ENCODE results near the gene TMEM258.

Gene TMEM258

GRCh38 chr11:61774411-61774810 lies 18.0 kb downstream of the TMEM258 start:
- no peak for DNase-seq

DNA sequence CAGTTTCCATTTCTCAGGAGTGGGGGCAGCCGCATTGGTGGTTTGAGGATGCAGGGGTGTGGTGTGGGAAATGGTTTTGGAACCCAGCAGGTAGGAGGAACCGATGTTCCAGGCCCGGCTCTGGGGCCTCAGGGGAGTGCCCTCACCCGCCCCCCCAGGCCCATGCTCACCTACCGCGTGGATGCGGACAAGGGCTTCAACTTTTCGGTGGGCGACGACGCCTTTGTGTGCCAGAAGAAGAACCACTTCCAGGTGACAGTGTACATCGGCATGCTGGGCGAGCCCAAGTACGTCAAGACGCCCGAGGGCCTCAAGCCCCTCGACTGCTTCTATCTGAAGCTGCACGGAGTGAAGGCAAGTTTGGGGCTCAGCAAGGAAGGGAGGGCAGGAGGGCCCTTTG lies 18.6 kb downstream of the TMEM258 start:
- no peak for DNase-seq

- DNase-seq: no peak
Observed at GRCh38 chr11:61773356-61773755, 19.0 kb downstream of the TMEM258 start.

GRCh38 chr11:61771985-61772455 lies 20.4 kb downstream of the TMEM258 start:
- no peak for DNase-seq

DNA sequence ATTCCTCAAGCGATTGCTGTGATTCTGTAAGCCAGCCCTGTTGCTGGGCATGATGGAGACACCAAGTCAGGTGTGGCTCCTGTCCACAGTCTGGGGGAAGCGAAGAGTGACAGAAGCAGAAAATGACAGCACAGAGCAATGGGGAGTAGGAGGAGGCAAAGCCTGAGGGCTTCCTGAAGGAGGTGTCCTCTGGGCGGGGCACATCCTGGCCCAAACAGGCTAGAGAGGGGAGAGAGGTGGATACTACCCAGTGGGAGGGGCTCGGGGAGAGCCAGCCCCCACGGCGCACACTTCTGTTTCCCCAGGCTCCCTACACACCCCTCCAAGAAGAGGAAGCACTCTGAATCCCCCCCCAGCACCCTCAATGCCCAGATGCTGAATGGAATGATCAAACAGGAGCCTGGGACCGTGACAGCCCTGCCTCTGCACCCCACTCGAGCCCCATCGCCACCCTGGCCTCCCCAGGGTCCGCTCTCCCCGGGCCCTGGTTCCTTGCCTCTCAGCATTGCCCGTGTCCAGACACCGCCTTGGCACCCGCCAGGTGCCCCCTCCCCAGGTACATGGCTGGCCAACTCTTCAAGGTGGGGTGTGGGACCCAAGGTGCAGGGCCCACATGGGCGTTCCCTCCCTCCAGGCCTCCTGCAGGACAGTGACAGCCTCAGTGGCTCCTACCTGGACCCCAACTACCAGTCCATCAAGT lies 21.1 kb downstream of the TMEM258 start:
- no peak for DNase-seq

- no peak for DNase-seq
Observed at GRCh38 chr11:61769946-61770683, 22.3 kb downstream of the TMEM258 start.

- no peak for DNase-seq
Observed at GRCh38 chr11:61769169-61769920, 23.1 kb downstream of the TMEM258 start.

DNA sequence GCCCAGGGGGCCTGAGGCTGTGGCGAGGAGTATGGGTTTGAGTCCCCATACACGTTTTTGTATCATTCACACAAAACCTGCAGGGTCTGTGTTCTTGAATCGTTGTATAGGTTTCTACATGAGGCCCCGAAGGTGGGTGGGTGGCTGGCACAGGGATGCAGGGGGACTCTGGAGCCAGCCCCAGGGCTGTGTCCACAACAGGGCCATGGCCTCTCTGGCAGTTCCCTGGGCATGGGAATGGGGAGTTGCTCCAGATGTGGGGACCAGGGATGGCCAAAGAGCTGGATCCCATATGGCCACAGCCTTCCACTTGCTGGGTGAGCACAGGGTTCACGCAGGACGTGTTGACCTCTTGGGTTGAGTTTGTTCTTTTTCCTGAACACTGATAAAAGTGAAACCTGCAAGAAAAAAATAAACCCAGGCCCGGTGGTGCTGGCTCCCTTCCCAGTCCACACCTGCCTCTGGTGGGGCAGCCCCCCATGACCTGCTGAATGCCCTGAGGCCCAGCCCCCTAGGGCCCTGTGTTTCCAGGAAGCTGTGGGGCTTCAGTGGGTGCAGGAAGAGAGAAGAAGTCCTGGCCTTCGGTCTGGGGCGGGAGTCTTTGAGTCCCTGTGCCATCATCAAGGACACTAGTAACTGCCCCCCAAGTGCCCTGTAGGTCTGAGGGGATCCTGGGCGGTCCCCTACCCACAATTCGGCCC lies 23.9 kb downstream of the TMEM258 start:
- DNase-seq: no peak

- no peak for DNase-seq
Observed at GRCh38 chr11:61766353-61766841, 26.0 kb downstream of the TMEM258 start.

GRCh38 chr11:61765550-61766253 lies 26.7 kb downstream of the TMEM258 start:
- no peak for DNase-seq

GRCh38 chr11:61764606-61765260 lies 27.7 kb downstream of the TMEM258 start:
- no peak for DNase-seq

GRCh38 chr11:61763930-61764605 lies 28.3 kb downstream of the TMEM258 start:
- DNase-seq: no peak

DNA sequence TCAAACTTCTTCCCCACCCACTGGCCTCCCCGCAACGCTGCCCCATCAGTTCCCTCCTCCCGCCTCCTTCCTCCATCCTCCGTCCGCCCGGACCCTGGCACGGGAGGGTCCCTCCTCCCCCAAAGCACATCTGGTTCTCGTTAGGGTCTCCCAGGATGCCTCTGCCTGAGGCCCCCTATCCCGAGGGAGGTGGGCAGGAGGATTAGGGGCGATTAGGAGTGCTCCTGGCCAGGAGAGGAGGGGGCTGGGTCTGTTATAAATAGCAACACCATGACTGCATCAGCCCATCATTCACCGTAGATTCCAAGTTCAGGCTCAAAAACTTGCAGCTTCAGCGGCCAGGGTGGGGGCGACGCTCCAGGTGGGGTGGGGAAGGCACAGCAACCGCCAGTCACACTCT lies 29.6 kb downstream of the TMEM258 start:
- no peak for DNase-seq

GRCh38 chr11:61762223-61762615 lies 30.2 kb downstream of the TMEM258 start:
- DNase-seq: no peak

DNA sequence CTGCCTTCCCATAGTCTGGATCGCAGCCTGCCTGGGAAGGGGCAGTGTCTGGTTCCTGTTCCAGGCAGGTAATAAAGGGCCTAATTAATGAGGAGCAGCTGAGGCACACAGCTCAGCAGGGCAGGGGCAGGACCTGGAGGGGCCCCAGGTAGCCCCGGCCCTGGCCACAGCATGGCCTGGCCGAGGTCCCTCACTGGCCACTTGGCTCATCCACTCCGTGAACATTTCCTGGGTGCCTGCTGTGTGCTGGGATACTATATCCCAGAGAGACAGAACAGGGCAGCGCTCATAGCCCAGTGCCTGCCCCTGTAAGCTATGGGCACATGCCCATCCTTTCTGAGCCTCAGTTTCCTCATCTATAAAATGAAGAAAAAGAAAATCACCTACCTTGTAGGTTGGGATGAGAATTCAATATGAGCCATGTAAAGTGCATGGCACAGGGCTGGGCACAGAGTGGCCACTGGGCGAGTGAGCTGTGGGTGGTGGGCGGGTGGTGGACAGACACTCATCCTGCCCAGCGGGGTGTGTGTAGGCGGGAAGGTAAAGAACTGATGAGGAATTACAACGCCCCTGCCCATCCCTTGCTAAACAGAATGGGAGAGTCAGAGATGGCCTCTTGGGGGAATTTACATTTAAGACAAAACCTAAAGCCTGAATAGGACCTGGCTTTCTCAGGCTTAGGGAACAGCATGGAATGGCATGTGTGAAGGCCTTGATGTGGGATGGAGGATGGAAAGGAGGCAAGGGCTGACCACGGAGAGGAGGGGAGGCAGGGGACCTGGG lies 30.8 kb downstream of the TMEM258 start:
- DNase-seq: no peak

DNA sequence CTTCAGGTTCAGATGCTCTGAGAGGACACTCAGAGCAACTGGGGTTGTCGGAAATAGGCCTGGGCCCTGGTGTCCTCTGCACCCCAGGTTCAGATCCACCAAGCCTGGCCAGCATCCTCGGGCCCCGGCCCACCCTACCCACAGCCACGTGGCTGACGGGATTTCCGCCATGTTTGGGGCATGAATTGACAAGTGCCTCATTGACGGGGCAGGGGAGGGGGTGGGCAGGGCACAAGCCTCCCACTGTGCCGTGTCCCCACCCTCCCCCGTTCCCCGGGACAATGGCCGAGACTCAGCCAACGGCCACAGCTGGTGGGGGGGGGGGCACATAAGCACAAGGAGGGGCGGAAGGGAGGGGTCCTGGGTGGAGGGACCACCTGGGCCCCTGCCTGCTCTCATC lies 31.5 kb downstream of the TMEM258 start:
- no peak for DNase-seq

DNA sequence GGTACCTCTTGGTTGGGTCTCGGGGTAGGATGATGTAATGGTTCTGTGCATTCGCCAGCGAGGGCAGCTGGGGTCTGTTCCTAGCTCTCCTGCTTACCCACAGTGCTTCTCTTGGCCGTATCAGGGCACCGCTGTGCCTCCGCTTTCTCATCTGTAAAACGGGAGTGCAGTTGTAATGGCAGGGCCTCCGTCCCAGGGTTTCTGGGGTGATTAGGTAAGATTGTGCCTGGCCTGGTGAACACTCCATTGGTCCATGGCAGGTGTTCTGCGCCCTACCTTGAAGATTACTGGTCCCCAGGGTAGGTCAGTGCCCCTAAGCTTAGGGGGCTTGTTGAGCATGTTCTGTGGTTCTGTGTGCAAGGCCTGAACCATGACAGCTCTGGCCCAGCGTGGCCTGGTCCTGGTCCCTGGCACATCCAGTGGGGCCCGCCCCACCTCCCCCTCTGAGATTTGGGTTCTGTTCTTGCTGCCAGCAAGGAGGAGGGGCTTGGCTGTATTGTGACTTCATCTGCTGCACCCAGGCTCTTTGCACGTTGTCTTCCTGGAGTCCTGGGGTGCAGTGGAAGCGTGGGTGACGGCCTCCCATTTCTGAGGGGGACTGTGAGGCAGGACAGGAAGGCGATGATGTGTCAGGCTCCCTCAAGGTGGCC lies 35.1 kb downstream of the TMEM258 start:
- DNase-seq: no peak

- DNase-seq: no peak
Observed at GRCh38 chr11:61756452-61757212, 35.8 kb downstream of the TMEM258 start.

GRCh38 chr11:61756147-61756451 lies 36.3 kb downstream of the TMEM258 start:
- no peak for DNase-seq
